ENCODE results near the gene C11orf68. TPM values are rescaled to one million over a fixed set of nuclear protein-coding genes. Genes with fewer than 3 reads are reported as not detected.

C11orf68 gene
- total and polyA plus RNA-seq, 9 of the 15 experiments (the other 6 are each of a cell fraction or from before 2014, with no cell fraction given): 3.6 to 35.9 (median 12.8) TPM

GRCh38 chr11:65958774-65959420, 40.0 kb upstream of the C11orf68 start:
- Histone ChIP-seq H3K4me1 (replicated peaks in 1 of 2; ENCODE audit: control insufficient read depth in 2 of 2, insufficient read depth in 2 of 2, low read length in 2 of 2) (peaks cover 12 to 31% of the 10 kb centered on the region in 2 experiments; a peak in 4 of 5 replicates), H4K20me1 (replicated peaks; ENCODE audit: control insufficient read depth, insufficient read depth, low read length) (0 out of 2 replicates have a peak, but pooled peaks cover 2% of the 10 kb centered on the region), H3K4me2 (ENCODE audit: insufficient read depth, low read length) (no peak overlapping the region), H3K27me3 (ENCODE audit: control insufficient read depth in 2 of 2, insufficient read depth in 2 of 2, low read length in 2 of 2) (no peaks in the 10 kb centered on the region), H3K79me2 (ENCODE audit: control insufficient read depth, insufficient read depth, low read length) (peaks cover 28% of the 10 kb centered on the region), H3K36me3 (ENCODE audit: control insufficient read depth, insufficient read depth, low read length) (peaks cover 6% of the 10 kb centered on the region; the same call in 1 of the 3 replicates), H3K4me3 (no peak overlapping the region), H3K9me3 (replicated peaks; ENCODE audit: control insufficient read depth, insufficient read depth, low read depth, low read length) (no peaks in the 10 kb centered on the region), H3K27ac (ENCODE audit: extremely low read depth, low read depth, low read length) (no peak overlapping the region), H3K9me1 (ENCODE audit: control insufficient read depth, insufficient read depth, low read length) (peaks cover 3% of the 10 kb centered on the region), H3K9ac (ENCODE audit: insufficient read depth in 1 of 2, low read depth in 2 of 2, low read length in 2 of 2) (peak overlapping the region in 1 of 2 experiments; percentile 37; a peak in 2 of 4 replicates), H2AFZ (ENCODE audit: low read depth, low read length) (no peak overlapping the region; the same call in 1 of the 2 replicates)
- FAIRE-seq: no peak
- no peak for TF ChIP-seq CAMTA2 (CRISPR knock-in tag; conservative IDR thresholded peaks at IDR 0.05)
- CTCF ChIA-PET (ENCODE audit: low intra/inter-chr PET ratio): no interaction called here
- no peak for DNase-seq (ENCODE audit: extremely low read depth in 1 of 4, low spot score in 3 of 4)
- no peak for ATAC-seq
- BruUV-seq (replicated peaks): no TSS peak
- in situ Hi-C loops (cut with MboI) (no loop called here), intact Hi-C loops (cut with micrococcal nuclease) (no loop called here)
- WGBS (ENCODE audit: insufficient coverage, low coverage, missing lambda C conversion rate): 78% methylated on average over 12 of the region's 17 CpGs
- POLR2A ChIA-PET: interaction anchor here (0.5 to 1.9 kb wide), 7 partner anchors 10 to 66 kb away, joined by 3 to 7 read pairs (median 4); partner anchors contain the start of genes FOSL1 and TSGA10IP

DNA sequence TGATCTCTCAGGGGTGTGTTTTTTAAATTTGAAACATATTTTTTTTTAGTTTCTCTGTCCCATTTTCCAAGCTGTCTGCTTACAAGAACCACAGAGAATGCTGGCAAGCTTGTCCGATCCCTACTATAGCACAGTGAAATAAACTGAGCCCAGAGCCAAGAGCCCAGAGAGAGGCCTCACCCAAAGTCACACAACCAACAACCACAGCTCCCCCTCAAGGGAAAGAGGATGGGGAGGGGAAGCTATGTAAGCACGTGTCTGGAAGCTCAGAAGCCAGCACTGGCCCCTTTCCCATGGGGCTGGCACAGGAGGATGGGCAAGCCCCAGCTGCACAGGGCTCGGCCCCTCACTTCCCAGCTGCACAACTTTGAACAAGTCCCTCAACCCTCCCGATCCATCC, 39.4 kb upstream of the C11orf68 start:
- Histone ChIP-seq H3K9ac (ENCODE audit: insufficient read depth in 1 of 2, low read depth in 2 of 2, low read length in 2 of 2) (peak overlapping the region in 1 of 2 experiments; percentile 37; a peak in 2 of 4 replicates), H3K9me1 (ENCODE audit: control insufficient read depth, insufficient read depth, low read length) (peaks cover 3% of the 10 kb centered on the region), H3K4me3 (no peak overlapping the region), H3K27me3 (ENCODE audit: control insufficient read depth in 2 of 2, insufficient read depth in 2 of 2, low read length in 2 of 2) (no peaks in the 10 kb centered on the region), H3K27ac (ENCODE audit: extremely low read depth, low read depth, low read length) (no peak overlapping the region), H3K9me3 (replicated peaks; ENCODE audit: control insufficient read depth, insufficient read depth, low read depth, low read length) (no peaks in the 10 kb centered on the region), H3K36me3 (ENCODE audit: control insufficient read depth, insufficient read depth, low read length) (peaks cover 3% of the 10 kb centered on the region; the same call in 1 of the 3 replicates), H3K4me2 (ENCODE audit: insufficient read depth, low read length) (no peak overlapping the region), H4K20me1 (replicated peaks; ENCODE audit: control insufficient read depth, insufficient read depth, low read length) (no peaks in the 10 kb centered on the region), H3K79me2 (ENCODE audit: control insufficient read depth, insufficient read depth, low read length) (peaks cover 23% of the 10 kb centered on the region), H3K4me1 (replicated peaks in 1 of 2; ENCODE audit: control insufficient read depth in 2 of 2, insufficient read depth in 2 of 2, low read length in 2 of 2) (peaks cover 8 to 32% of the 10 kb centered on the region in 2 experiments; a peak in 4 of 5 replicates), H2AFZ (ENCODE audit: low read depth, low read length) (no peak overlapping the region)
- CTCF ChIA-PET (ENCODE audit: low intra/inter-chr PET ratio): no interaction called here
- intact Hi-C loops (cut with micrococcal nuclease): no loop called here
- FAIRE-seq: no peak
- in situ Hi-C loops (cut with MboI): no loop called here
- WGBS (ENCODE audit: insufficient coverage, low coverage, missing lambda C conversion rate): 59% methylated on average over 4 of the region's 4 CpGs
- ATAC-seq: no peak
- POLR2A ChIA-PET: interaction anchor here (0.9 to 1.9 kb wide), 4 partner anchors 34 to 65 kb away, joined by 4 to 7 read pairs (median 5); partner anchors contain the start of gene FOSL1
- no peak for DNase-seq (ENCODE audit: extremely low read depth in 1 of 4, low spot score in 3 of 4)
- BruUV-seq (replicated peaks): no TSS peak
- TF ChIP-seq, protein P1, sequence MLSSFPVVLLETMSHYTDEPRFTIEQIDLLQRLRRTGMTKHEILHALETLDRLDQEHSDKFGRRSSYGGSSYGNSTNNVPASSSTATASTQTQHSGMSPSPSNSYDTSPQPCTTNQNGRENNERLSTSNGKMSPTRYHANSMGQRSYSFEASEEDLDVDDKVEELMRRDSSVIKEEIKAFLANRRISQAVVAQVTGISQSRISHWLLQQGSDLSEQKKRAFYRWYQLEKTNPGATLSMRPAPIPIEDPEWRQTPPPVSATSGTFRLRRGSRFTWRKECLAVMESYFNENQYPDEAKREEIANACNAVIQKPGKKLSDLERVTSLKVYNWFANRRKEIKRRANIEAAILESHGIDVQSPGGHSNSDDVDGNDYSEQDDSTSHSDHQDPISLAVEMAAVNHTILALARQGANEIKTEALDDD (IDR thresholded peaks at IDR 0.05): no peak
- TF ChIP-seq ZNF124 (CRISPR knock-in tag; IDR thresholded peaks at IDR 0.05) (no peak), SIX5 (IDR thresholded peaks at IDR 0.05; ENCODE audit: borderline replicate concordance in 1 of 2, insufficient read depth in 1 of 2, low read depth in 1 of 2, low read length in 2 of 2) (no peak), MCM5 (IDR thresholded peaks at IDR 0.05; ENCODE audit: low read depth) (no peak), PCBP1 (IDR thresholded peaks at IDR 0.05; ENCODE audit: low read depth, low read length, poor library complexity, severe bottlenecking) (no peak), TCFL5 (CRISPR knock-in tag; conservative IDR thresholded peaks at IDR 0.05) (no peak), CTBP1 (IDR thresholded peaks at IDR 0.05; ENCODE audit: borderline replicate concordance) (no peak), POLR3A (IDR thresholded peaks at IDR 0.05; ENCODE audit: borderline replicate concordance, extremely low read depth, insufficient read depth, insufficient read length) (no peak), MTA1 (IDR thresholded peaks at IDR 0.05; ENCODE audit: borderline replicate concordance) (no peak), FOXP1 (CRISPR knock-in tag; IDR thresholded peaks at IDR 0.05) (no peak), ZNF778 (CRISPR knock-in tag; IDR thresholded peaks at IDR 0.05) (no peak), GATAD2A (IDR thresholded peaks at IDR 0.05) (no peak), HDAC2 (IDR thresholded peaks at IDR 0.05) (no peak), SMARCA4 (IDR thresholded peaks at IDR 0.05) (no peak), PML (IDR thresholded peaks at IDR 0.05; ENCODE audit: low read length) (no peak)
- TF ChIP-seq, protein P2, sequence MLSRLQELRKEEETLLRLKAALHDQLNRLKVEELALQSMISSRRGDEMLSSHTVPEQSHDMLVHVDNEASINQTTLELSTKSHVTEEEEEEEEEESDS (CRISPR knock-in tag; IDR thresholded peaks at IDR 0.05): no peak
